WTC11 (cell line): ENCODE data around the gene TEX14. TPM values are rescaled to one million over a fixed set of nuclear protein-coding genes. Genes with fewer than 3 reads are reported as not detected.

ENCODE experiments used
- AR ChIP-seq: fragments of 250-450 bp; sonication (Bioruptor Pico); IDR thresholded peaks from 2 replicates; pipeline ENCODE4 v1.9.0; 2021; ENCODE audit warnings: mild to moderate bottlenecking
- ATF3 ChIP-seq: sonication (generic); formaldehyde crosslinking; conservative IDR thresholded peaks from 2 replicates; pipeline ENCODE4 v1.8.1; 2022; ENCODE audit warnings: mild to moderate bottlenecking, missing genetic modification reagents
- CREB1 ChIP-seq: sonication (generic); formaldehyde crosslinking; IDR thresholded peaks from 2 replicates; pipeline ENCODE4 v1.8.0; 2023; ENCODE audit warnings: mild to moderate bottlenecking, missing genetic modification reagents
- E2F1 ChIP-seq: sonication (generic); formaldehyde crosslinking; IDR thresholded peaks from 2 replicates; pipeline ENCODE4 v1.8.0; 2022; ENCODE audit warnings: mild to moderate bottlenecking, missing genetic modification reagents
- E2F4 ChIP-seq: sonication (generic); formaldehyde crosslinking; IDR thresholded peaks from 2 replicates; pipeline ENCODE4 v1.8.1; 2022; ENCODE audit warnings: low read depth, mild to moderate bottlenecking, moderate library complexity, missing genetic modification reagents, borderline replicate concordance
- FOXJ3 ChIP-seq: sonication (generic); formaldehyde crosslinking; IDR thresholded peaks from 2 replicates; pipeline ENCODE4 v1.9.0; 2021; ENCODE audit warnings: missing genetic modification reagents, mild to moderate bottlenecking, borderline replicate concordance
- GABPB1 ChIP-seq: sonication (generic); formaldehyde crosslinking; IDR thresholded peaks from 2 replicates; pipeline ENCODE4 v1.8.1; 2023; ENCODE audit warnings: mild to moderate bottlenecking, missing genetic modification reagents
- GRHL2 ChIP-seq: fragments of 250-450 bp; sonication (Bioruptor Pico); IDR thresholded peaks from 2 replicates; pipeline ENCODE4 v1.8.0; 2022; ENCODE audit warnings: mild to moderate bottlenecking, moderate library complexity; ENCODE audit not compliant: insufficient replicate concordance, severe bottlenecking
- IRF2 ChIP-seq: sonication (generic); formaldehyde crosslinking; IDR thresholded peaks from 2 replicates; pipeline ENCODE4 v1.8.0; 2022; ENCODE audit warnings: low read depth, missing genetic modification reagents, borderline replicate concordance
- JAZF1 ChIP-seq: fragments of 250-450 bp; sonication (Bioruptor Pico); IDR thresholded peaks from 2 replicates; pipeline ENCODE4 v1.9.0; 2021; ENCODE audit warnings: moderate library complexity, mild to moderate bottlenecking, inconsistent platforms
- KAT7 ChIP-seq: sonication (generic); formaldehyde crosslinking; IDR thresholded peaks from 2 replicates; pipeline ENCODE4 v1.8.1; 2023; ENCODE audit warnings: missing genetic modification reagents, mild to moderate bottlenecking, borderline replicate concordance
- MAX ChIP-seq: sonication (generic); formaldehyde crosslinking; IDR thresholded peaks from 2 replicates; pipeline ENCODE4 v1.8.0; 2022; ENCODE audit warnings: mild to moderate bottlenecking, missing genetic modification reagents
- MLX ChIP-seq: sonication (generic); formaldehyde crosslinking; IDR thresholded peaks from 2 replicates; pipeline ENCODE4 v1.8.1; 2023; ENCODE audit warnings: mild to moderate bottlenecking, missing genetic modification reagents, moderate library complexity
- NFE2L1 ChIP-seq: sonication (generic); formaldehyde crosslinking; IDR thresholded peaks from 2 replicates; pipeline ENCODE4 v1.8.1; 2023; ENCODE audit warnings: missing genetic modification reagents
- NR1H2 ChIP-seq: sonication (generic); formaldehyde crosslinking; IDR thresholded peaks from 2 replicates; pipeline ENCODE4 v1.9.0; 2021; ENCODE audit warnings: mild to moderate bottlenecking, moderate library complexity, missing genetic modification reagents
- PRDM15 ChIP-seq: sonication (generic); formaldehyde crosslinking; IDR thresholded peaks from 2 replicates; pipeline ENCODE4 v1.8.0; 2022; ENCODE audit warnings: missing genetic modification reagents
- USF1 ChIP-seq: sonication (generic); formaldehyde crosslinking; IDR thresholded peaks from 2 replicates; pipeline ENCODE4 v1.8.0; 2022; ENCODE audit warnings: mild to moderate bottlenecking, missing genetic modification reagents
- USF2 ChIP-seq: sonication (generic); formaldehyde crosslinking; IDR thresholded peaks from 2 replicates; pipeline ENCODE4 v1.8.1; 2023; ENCODE audit warnings: mild to moderate bottlenecking, missing genetic modification reagents, moderate library complexity
- ZBTB21 ChIP-seq: sonication (generic); formaldehyde crosslinking; IDR thresholded peaks from 2 replicates; pipeline ENCODE4 v1.8.1; 2023; ENCODE audit warnings: mild to moderate bottlenecking, missing genetic modification reagents, borderline replicate concordance
- ZBTB43 ChIP-seq: sonication (generic); formaldehyde crosslinking; IDR thresholded peaks from 2 replicates; pipeline ENCODE4 v1.8.1; 2023; ENCODE audit warnings: mild to moderate bottlenecking, missing genetic modification reagents
- ZNF512 ChIP-seq: sonication (generic); formaldehyde crosslinking; IDR thresholded peaks from 2 replicates; pipeline ENCODE4 v1.8.1; 2022; ENCODE audit warnings: missing genetic modification reagents, borderline replicate concordance
- total RNA-seq: library from RNA; stranded (reverse); gene quantifications from 3 replicates; pipeline ENCODE4 v1.2.3, GENCODE V29; 2021

TEX14 gene
- total RNA-seq, 1 experiment from 2014 or later: 1.4 TPM

GRCh38 chr17:58658804-58659713, 32.8 kb downstream of the TEX14 start (continued):
- no peak for TF ChIP-seq E2F4 (CRISPR knock-in tag)
- peak; percentile 67; the same call in 1 of the 2 replicates for TF ChIP-seq FOXJ3 (CRISPR knock-in tag)
- no peak for TF ChIP-seq USF2 (CRISPR knock-in tag)
- no peak for TF ChIP-seq NR1H2 (CRISPR knock-in tag)
- peak; percentile 84; the same call in 1 of the 2 replicates for TF ChIP-seq NFE2L1 (CRISPR knock-in tag)
- TF ChIP-seq MAX (CRISPR knock-in tag): peak; percentile 54; the same call in 1 of the 2 replicates
- TF ChIP-seq PRDM15: no peak
- TF ChIP-seq ZBTB43: no peak
- peak; percentile 66; the same call in 1 of the 2 replicates for TF ChIP-seq USF1 (CRISPR knock-in tag)
- TF ChIP-seq JAZF1 (CRISPR knock-in tag): 0 out of 2 replicates have a peak, but pooled peaks have one; percentile 64
- no peak for TF ChIP-seq GRHL2 (CRISPR knock-in tag)
- 0 out of 2 replicates have a peak, but pooled peaks have one; percentile 41 for TF ChIP-seq ATF3
- peak; percentile 98 for TF ChIP-seq AR (CRISPR knock-in tag)
- no peak for TF ChIP-seq IRF2 (CRISPR knock-in tag)
- TF ChIP-seq GABPB1 (CRISPR knock-in tag): peak; percentile 78
- TF ChIP-seq MLX (CRISPR knock-in tag): 0 out of 2 replicates have a peak, but pooled peaks have one; percentile 90
- peak; percentile 51; the same call in 1 of the 2 replicates for TF ChIP-seq E2F1
- no peak for TF ChIP-seq ZNF512 (CRISPR knock-in tag)
- no peak for TF ChIP-seq ZBTB21 (CRISPR knock-in tag)
- TF ChIP-seq KAT7: no peak
- 0 out of 2 replicates have a peak, but pooled peaks have one; percentile 31 for TF ChIP-seq CREB1 (CRISPR knock-in tag)
